Measurements from ENCODE around the gene UBAC1. TPM values are rescaled to one million over a fixed set of nuclear protein-coding genes. Genes with fewer than 3 reads are reported as not detected.
"Not testable (repeated sequence)": the region's sequence is repeated elsewhere in the genome, so short reads cannot be mapped to it uniquely, and the experiment has no call there.

Gene UBAC1
- total RNA-seq, 1 donor from 2014 or later = 36.0 TPM

GRCh38 chr9:135956802-135957174 is 4.4 kb downstream of the UBAC1 start:
- no peak for TF ChIP-seq CTCF (IDR thresholded peaks at IDR 0.05)
- peaks cover 28% of the 10 kb centered on the region for H3K4me1 Mint-ChIP-seq (ENCODE audit: low read depth)
- H3K27me3 Mint-ChIP-seq (ENCODE audit: low read depth) = no peaks in the 10 kb centered on the region
- H3K4me3 Mint-ChIP-seq (ENCODE audit: unreplicated experiment) = no peak overlapping the region
- DNase-seq (ENCODE audit: low spot score) = no peak
- no peak overlapping the region for H3K27ac Mint-ChIP-seq (ENCODE audit: unreplicated experiment)
- no peaks in the 10 kb centered on the region for H3K9me3 Mint-ChIP-seq (ENCODE audit: low read depth)
- peaks cover 5% of the 10 kb centered on the region for H3K36me3 Mint-ChIP-seq (ENCODE audit: low read depth)

- TF ChIP-seq CTCF (IDR thresholded peaks at IDR 0.05) = no peak
- no peaks in the 10 kb centered on the region for H3K27me3 Mint-ChIP-seq (ENCODE audit: low read depth)
- H3K36me3 Mint-ChIP-seq (ENCODE audit: low read depth) = peaks cover 5% of the 10 kb centered on the region
- no peaks in the 10 kb centered on the region for H3K9me3 Mint-ChIP-seq (ENCODE audit: low read depth)
- no peak overlapping the region for H3K27ac Mint-ChIP-seq (ENCODE audit: unreplicated experiment)
- peaks cover 24% of the 10 kb centered on the region for H3K4me1 Mint-ChIP-seq (ENCODE audit: low read depth)
- no peak for DNase-seq (ENCODE audit: low spot score)
- no peak overlapping the region for H3K4me3 Mint-ChIP-seq (ENCODE audit: unreplicated experiment)
These were observed 5.0 kb downstream of the UBAC1 start for GRCh38 chr9:135955934-135956801.

GRCh38 chr9:135952664-135953206 is 8.4 kb downstream of the UBAC1 start:
- Mint-ChIP-seq H3K9me3 (ENCODE audit: low read depth) (no peaks in the 10 kb centered on the region), H3K36me3 (ENCODE audit: low read depth) (peaks cover 11% of the 10 kb centered on the region), H3K4me1 (ENCODE audit: low read depth) (peaks cover 16% of the 10 kb centered on the region), H3K27ac (ENCODE audit: unreplicated experiment) (no peak overlapping the region), H3K4me3 (ENCODE audit: unreplicated experiment) (no peak overlapping the region), H3K27me3 (ENCODE audit: low read depth) (no peaks in the 10 kb centered on the region)
- no peak for TF ChIP-seq CTCF (IDR thresholded peaks at IDR 0.05)
- DNase-seq (ENCODE audit: low spot score) = no peak

- H3K27ac Mint-ChIP-seq (ENCODE audit: unreplicated experiment) = peak overlapping the region; percentile 88
- no peak overlapping the region for H3K4me3 Mint-ChIP-seq (ENCODE audit: unreplicated experiment)
- no peaks in the 10 kb centered on the region for H3K9me3 Mint-ChIP-seq (ENCODE audit: low read depth)
- peaks cover 13% of the 10 kb centered on the region for H3K36me3 Mint-ChIP-seq (ENCODE audit: low read depth)
- no peak for TF ChIP-seq CTCF (IDR thresholded peaks at IDR 0.05)
- H3K4me1 Mint-ChIP-seq (ENCODE audit: low read depth) = peaks cover 16% of the 10 kb centered on the region
- DNase-seq (ENCODE audit: low spot score) = peak; percentile 60
- no peaks in the 10 kb centered on the region for H3K27me3 Mint-ChIP-seq (ENCODE audit: low read depth)
These were observed 9.1 kb downstream of the UBAC1 start for GRCh38 chr9:135951889-135952663.

GRCh38 chr9:135951310-135951709 is 9.9 kb downstream of the UBAC1 start:
- DNase-seq (ENCODE audit: low spot score); H3K27me3 Mint-ChIP-seq (ENCODE audit: low read depth); H3K4me3 Mint-ChIP-seq (ENCODE audit: unreplicated experiment); H3K9me3 Mint-ChIP-seq (ENCODE audit: low read depth): not testable (repeated sequence)
- Mint-ChIP-seq H3K36me3 (ENCODE audit: low read depth) (peaks cover 13% of the 10 kb centered on the region), H3K27ac (ENCODE audit: unreplicated experiment) (peak overlapping the region; percentile 88), H3K4me1 (ENCODE audit: low read depth) (peaks cover 16% of the 10 kb centered on the region)

GRCh38 chr9:135950841-135951240 is 10.3 kb downstream of the UBAC1 start:
- H3K9me3 Mint-ChIP-seq (ENCODE audit: low read depth); H3K4me3 Mint-ChIP-seq (ENCODE audit: unreplicated experiment); H3K27ac Mint-ChIP-seq (ENCODE audit: unreplicated experiment); DNase-seq (ENCODE audit: low spot score); H3K27me3 Mint-ChIP-seq (ENCODE audit: low read depth): not testable (repeated sequence)
- H3K36me3 Mint-ChIP-seq (ENCODE audit: low read depth) = peaks cover 16% of the 10 kb centered on the region
- H3K4me1 Mint-ChIP-seq (ENCODE audit: low read depth) = peaks cover 16% of the 10 kb centered on the region

Data from chondrocyte (in vitro differentiated cells).